Stimulated activated naive B cell treated with anti-CD40 and anti-IgM and Interleukin-4, amounts not matched to agents 10 μg/mL and 1 μg/mL and 100 μg/mL, for 72 hours (primary cell): ENCODE results near the gene RNF26.

Source experiments
- ATAC-seq, 2 donors: fragments of 150-1000 bp; cut with Tn5 transposase; replicated peaks; 2 replicates each; pipeline ENCODE4 v1.10.0; 2021; ENCODE audit warnings: moderate library complexity in 1 of 2
- DNase-seq: peaks from one replicate; pipeline ENCODE4 v3.0.0; 2021
- H3K27ac Mint-ChIP-seq: one replicate; pipeline ENCODE4 v1.8.0; 2022; ENCODE audit warnings: mild to moderate bottlenecking, mixed read lengths
- H3K27me3 Mint-ChIP-seq, 2 donors: one replicate each; pipeline ENCODE4 v1.8.0; 2022; ENCODE audit warnings: mixed read lengths in 2 of 2
- H3K36me3 Mint-ChIP-seq, 2 donors: one replicate each; pipeline ENCODE4 v1.8.0; 2022; ENCODE audit warnings: mixed read lengths in 2 of 2, mild to moderate bottlenecking in 1 of 2
- H3K4me1 Mint-ChIP-seq, 2 donors: one replicate each; pipeline ENCODE4 v1.8.0; 2022; ENCODE audit warnings: mixed read lengths in 2 of 2, mild to moderate bottlenecking in 1 of 2
- H3K4me3 Mint-ChIP-seq, 2 donors: one replicate each; pipeline ENCODE4 v1.8.0; 2022; ENCODE audit warnings: mild to moderate bottlenecking in 2 of 2, mixed read lengths in 2 of 2, moderate library complexity in 1 of 2
- H3K9me3 Mint-ChIP-seq, 2 donors: one replicate each; pipeline ENCODE4 v1.8.0; 2022; ENCODE audit warnings: mixed read lengths in 2 of 2, mild to moderate bottlenecking in 1 of 2

RNF26 gene

DNA sequence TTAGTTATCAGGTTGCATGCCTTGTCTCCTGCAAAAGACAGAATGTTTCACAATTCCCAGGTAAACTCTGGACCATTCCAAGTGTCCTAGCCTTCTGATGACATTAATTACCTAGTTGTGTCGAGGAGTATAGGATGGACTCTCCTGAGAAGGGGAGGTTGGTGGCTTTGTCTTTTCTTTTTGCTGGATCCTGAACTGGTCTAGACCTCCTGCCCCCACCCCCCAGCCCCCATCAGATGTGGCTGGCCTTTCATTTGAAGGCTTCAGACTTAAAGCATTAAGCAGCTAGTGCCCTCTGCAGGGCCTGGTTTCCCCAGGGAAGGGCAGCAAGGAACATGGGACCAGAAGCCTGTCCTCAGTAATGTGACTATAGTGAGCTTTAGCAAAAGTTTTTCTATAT, 27.1 kb upstream of the RNF26 start:
- Mint-ChIP-seq H3K4me3 (no peak overlapping the region), H3K36me3 (peaks cover 28 to 46% of the 10 kb centered on the region in 2 donors), H3K4me1 (no peaks in the 10 kb centered on the region), H3K27ac (no peak overlapping the region), H3K27me3 (peaks cover 0 to 1% of the 10 kb centered on the region in 2 donors), H3K9me3 (no peaks in the 10 kb centered on the region)
- no peak for ATAC-seq
- no peak for DNase-seq

DNA sequence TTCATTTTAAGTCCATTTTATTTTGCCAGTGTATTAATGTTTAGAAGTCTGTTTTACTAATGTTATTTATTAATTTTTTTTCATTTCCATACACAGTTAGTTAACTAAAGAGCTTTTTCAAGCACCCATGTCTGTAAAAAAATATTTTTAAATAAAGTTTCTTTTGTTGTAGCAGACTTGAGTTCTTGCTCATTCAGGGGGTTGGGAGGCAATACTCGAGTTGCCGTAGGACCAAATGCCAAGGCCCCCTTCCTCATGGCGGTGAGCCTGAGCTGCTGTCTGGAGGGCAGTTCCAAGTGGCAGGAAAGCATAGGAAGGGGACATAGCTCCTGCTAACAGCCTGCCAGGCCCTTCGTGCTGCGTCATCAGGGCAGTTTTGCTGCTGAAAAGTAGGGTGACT, 26.4 kb upstream of the RNF26 start:
- no peak overlapping the region for H3K4me3 Mint-ChIP-seq

DNA sequence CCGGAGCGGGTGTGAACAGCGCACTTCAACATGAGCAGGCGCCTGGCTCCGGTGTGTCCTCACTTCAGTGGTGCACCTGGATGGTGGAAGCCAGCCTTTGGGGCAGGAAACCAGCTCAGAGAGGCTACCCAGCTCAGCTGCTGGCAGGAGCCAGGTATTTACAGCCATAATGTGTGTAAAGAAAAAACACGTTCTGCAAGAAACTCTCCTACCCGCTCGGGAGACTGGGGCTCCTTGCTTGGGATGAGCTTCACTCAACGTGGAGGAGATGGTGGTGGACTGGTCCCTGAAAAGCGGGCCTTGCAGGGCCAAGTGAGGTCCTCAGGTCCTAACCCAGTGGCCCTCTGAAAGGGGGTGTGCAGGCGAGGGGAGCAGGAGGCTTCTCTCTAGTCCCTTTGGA, 24.9 kb upstream of the RNF26 start:
- Mint-ChIP-seq H3K27ac (no peak overlapping the region), H3K9me3 (no peaks in the 10 kb centered on the region), H3K4me1 (no peaks in the 10 kb centered on the region), H3K36me3 (peaks cover 11 to 27% of the 10 kb centered on the region in 2 donors), H3K27me3 (peaks cover 4 to 10% of the 10 kb centered on the region in 2 donors), H3K4me3 (no peak overlapping the region)
- DNase-seq (no peak), ATAC-seq (no peak)

More for the DNA sequence above, 26.4 kb upstream of the RNF26 start:
- H3K27ac Mint-ChIP-seq: no peak overlapping the region
- DNase-seq: no peak
- no peaks in the 10 kb centered on the region for H3K4me1 Mint-ChIP-seq
- ATAC-seq: no peak
- peaks cover 24 to 42% of the 10 kb centered on the region in 2 donors for H3K36me3 Mint-ChIP-seq
- peaks cover 0 to 6% of the 10 kb centered on the region in 2 donors for H3K27me3 Mint-ChIP-seq
- H3K9me3 Mint-ChIP-seq: no peaks in the 10 kb centered on the region

DNA sequence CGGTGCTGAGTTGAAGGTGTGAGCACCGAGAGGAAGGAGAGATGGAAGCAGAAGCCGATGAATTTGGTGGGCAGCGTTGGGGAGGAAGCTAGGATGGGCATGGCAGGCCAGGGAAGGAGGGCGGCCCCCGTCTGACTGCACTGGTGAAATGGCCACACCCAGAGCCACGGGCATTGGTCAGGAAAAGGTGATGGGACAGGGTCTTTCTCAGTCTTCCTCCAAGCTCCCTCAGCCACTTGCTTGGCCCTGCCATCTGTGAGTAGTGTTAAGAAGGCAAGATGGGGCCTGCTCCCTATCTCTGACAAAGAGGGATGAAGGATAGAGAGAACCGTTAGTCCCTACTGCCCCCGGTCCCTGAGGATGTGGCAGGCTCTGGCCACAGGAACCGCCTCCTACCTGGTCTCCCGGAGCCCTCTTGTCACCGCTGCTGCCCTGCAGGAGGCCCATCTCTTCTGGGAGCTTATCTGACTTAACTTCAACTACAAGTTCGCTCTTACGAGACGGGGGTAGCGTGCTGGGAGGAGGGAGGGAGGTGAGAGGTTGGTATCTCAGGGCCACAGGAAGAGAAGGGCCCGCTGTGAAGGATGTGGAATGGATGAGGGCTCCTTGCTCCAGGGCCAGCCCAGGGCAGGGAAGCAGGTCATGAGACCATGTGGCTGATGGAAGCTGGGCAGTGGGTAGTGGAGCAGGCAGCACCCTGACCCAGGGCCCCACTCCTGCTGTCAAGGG, 24.2 kb upstream of the RNF26 start:
- H3K36me3 Mint-ChIP-seq: peaks cover 10 to 23% of the 10 kb centered on the region in 2 donors
- H3K9me3 Mint-ChIP-seq: no peaks in the 10 kb centered on the region
- peak overlapping the region; percentile 65 for H3K27ac Mint-ChIP-seq
- peaks cover 3 to 6% of the 10 kb centered on the region in 2 donors for H3K4me1 Mint-ChIP-seq
- DNase-seq (no peak), ATAC-seq (no peak)
- H3K27me3 Mint-ChIP-seq: peaks cover 10 to 17% of the 10 kb centered on the region in 2 donors
- H3K4me3 Mint-ChIP-seq: no peak overlapping the region

DNA sequence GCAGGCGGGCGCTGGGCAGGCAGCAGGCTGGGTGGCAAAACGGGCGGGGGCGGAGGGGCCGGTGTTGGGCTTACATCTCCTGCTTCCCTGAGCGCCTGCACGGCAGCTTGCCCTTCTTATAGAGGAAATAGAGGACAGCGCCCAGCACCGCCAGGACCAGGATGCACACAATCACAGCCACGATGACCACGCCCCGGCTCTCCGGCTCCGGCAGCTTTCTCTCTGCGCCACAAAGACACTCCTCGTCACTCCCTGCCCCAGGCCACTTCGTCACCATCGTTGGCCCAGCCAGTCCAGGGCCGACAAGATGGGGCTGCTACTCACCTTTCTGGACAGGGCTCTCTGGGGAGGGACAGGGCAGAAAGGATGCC, 23.7 kb upstream of the RNF26 start:
- Mint-ChIP-seq H3K4me3 (no peak overlapping the region), H3K4me1 (peaks cover 8 to 12% of the 10 kb centered on the region in 2 donors), H3K27me3 (peaks cover 16 to 23% of the 10 kb centered on the region in 2 donors), H3K27ac (peak overlapping the region; percentile 44), H3K36me3 (peaks cover 7 to 20% of the 10 kb centered on the region in 2 donors), H3K9me3 (no peaks in the 10 kb centered on the region)
- DNase-seq (no peak), ATAC-seq (no peak)

DNA sequence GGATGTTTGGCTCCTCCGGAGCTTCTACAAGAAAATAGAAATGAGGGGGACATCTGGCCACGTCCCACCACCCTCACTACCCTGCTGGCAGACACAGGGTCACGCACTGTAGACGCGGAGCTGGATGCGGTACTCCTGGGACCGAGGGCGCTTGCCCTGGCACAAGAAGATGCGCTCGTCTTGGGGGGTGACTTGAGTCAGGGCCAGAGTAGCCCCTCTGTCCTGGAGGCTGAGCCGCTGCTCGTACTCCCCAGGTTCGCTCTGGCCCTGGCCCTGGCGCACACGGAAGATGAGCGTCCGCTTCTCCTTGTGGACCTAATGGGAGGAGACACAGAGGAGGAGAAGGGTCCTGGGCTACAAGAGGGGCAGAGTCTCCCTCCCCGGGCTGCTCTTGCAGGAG, 19.6 kb upstream of the RNF26 start:
- Mint-ChIP-seq H3K27ac (no peak overlapping the region), H3K36me3 (peaks cover 1 to 5% of the 10 kb centered on the region in 2 donors), H3K9me3 (no peaks in the 10 kb centered on the region), H3K4me1 (peaks cover 17 to 35% of the 10 kb centered on the region in 2 donors), H3K4me3 (peak overlapping the region; percentile 23 to 74), H3K27me3 (peaks cover 31 to 59% of the 10 kb centered on the region in 2 donors)
- no peak for DNase-seq
- no peak for ATAC-seq

DNA sequence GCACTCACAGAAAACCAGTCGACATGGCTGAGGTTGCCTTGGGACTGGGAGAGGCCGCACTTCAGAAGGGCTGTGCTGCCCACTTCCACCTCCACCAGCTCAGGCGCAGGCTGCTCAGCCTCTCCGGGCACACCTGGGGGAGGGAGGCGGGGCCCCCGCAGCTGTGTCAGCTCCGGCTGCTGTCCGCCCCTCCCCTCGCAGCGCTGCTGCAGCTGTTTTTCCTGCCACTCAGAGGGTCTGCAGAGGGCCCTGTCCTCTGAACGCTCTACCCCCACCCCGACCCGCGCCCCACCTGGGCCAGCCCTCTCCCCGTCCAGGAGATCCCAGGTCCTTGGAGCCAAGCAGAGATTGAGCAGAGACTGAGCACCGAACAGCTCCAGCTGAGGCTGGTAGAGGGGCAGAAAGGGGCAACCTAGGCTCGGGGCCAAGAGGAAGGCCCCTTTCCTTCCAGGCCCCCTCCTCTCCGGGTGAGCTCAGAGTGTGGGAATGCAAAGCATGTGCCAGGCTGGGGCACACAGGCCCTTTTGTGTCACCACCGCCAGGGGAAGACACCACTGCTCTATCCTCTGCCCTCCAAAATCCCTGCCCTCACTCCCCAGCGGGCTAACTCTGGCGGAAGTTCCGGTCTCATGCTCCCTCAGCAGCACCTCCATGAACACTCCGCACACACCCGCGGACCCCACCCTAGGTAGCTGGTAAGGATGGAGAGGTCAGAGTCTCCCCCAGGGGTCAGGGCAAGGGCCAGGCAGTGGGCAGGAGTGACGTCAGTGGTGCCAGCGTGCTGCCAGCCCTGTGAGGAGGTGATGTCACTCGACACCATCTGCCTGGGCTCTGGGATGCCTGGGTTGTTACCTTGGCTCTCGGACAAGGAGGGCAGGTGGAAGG, 19.0 kb upstream of the RNF26 start:
- ATAC-seq: peak; percentile 57 to 60
- Mint-ChIP-seq H3K4me1 (peaks cover 18 to 38% of the 10 kb centered on the region in 2 donors), H3K9me3 (no peaks in the 10 kb centered on the region), H3K4me3 (peak overlapping the region; percentile 74 to 78), H3K27ac (no peak overlapping the region), H3K27me3 (peaks cover 35 to 63% of the 10 kb centered on the region in 2 donors), H3K36me3 (peaks cover 1 to 4% of the 10 kb centered on the region in 2 donors)
- no peak for DNase-seq

DNA sequence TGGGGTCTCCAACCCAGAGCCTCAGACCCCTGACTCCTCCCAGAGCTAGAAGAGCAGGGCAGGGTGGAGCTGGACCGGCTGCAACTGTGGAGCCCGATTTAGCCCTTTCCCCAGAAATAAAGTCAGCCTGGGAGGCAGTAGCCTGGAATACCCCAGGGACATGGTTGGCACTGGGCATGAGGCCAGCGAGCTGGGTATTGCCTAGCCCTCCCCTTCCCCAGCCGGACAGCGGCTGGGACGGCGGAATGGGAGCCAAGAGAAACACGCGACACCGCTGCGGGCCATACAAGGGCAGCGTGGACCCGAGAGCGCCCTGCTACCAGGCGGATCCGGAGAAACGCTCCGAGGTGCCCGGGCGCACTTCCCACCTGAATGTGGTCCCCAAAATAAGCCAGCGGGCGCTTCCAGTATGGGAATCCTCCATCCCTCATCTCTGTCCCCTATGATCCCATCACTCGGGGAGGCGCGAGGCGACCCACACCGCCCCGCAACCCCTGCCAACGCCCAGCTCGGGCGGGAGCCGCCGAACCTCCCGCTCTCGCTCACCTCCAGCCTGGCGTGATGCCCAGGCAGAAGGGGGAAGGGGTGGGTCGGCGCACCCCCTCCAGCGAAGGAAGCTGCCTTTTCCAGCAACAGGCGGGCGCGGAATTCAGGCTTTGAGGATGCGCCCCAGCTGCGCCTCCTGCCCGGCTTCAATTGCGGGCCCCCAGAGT, 18.2 kb upstream of the RNF26 start:
- Mint-ChIP-seq H3K36me3 (peaks cover 1 to 4% of the 10 kb centered on the region in 2 donors), H3K4me1 (peaks cover 18 to 40% of the 10 kb centered on the region in 2 donors), H3K27ac (no peak overlapping the region), H3K4me3 (peak overlapping the region; percentile 78 to 79), H3K27me3 (peaks cover 35 to 63% of the 10 kb centered on the region in 2 donors), H3K9me3 (no peaks in the 10 kb centered on the region)
- no peak for DNase-seq
- no peak for ATAC-seq

DNA sequence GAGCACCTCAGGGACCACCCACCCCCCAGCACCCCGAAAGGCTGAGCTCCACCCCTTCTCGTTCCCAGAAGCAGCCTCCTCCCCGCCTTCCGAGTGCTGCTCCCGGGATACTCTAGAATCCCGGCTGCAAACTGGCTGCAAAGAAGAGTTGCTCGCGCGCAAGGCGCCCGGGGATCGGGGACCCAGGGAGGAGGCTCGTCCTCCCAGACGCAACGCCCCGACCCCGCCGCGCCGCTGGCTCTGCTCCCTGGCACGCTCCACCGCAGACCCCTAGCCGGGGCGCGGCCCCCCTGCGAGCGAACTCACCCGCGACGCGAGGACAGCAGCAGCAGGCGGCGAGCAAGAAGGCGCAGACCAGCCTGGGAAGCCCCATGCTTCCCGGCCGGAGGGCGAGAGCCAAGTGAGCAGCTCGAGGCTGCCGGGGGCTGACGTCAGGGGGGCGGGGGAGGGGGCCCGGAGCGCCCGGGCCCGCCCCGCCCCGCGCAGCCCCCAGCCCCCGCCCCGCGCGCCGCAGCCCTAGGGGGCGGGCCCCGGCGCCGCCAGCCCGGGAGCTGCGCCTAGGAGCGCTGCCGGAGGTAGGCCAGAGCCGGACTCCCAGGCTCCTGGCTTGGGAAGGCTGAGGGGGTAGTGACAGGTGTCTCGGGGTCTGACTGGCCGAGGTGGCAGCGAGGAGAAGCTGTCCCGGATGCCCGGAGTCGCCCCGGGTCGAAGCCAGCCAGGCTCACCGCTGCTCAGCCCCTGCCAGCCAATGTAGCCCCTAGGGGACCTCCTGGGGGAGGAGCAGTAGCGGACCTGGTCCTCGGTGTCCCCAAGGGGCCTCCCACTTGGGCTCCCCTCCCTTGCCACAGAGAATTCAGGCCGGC, 17.4 kb upstream of the RNF26 start, which contains the start of gene MCAM:
TSS of gene MCAM (minus strand) at position 402 of the 863 bp plus-strand sequence. CDS start at position 373, 29 bp downstream.
- Mint-ChIP-seq H3K36me3 (peaks cover 1 to 4% of the 10 kb centered on the region in 2 donors), H3K27ac (peak within 1 kb of the TSS; percentile 31), H3K4me1 (peaks cover 24 to 47% of the 10 kb centered on the region in 2 donors), H3K4me3 (peak within 1 kb of the TSS; percentile 78 to 79), H3K27me3 (peaks cover 35 to 63% of the 10 kb centered on the region in 2 donors), H3K9me3 (no peaks in the 10 kb centered on the region)
- no peak for ATAC-seq
- no peak for DNase-seq

DNA sequence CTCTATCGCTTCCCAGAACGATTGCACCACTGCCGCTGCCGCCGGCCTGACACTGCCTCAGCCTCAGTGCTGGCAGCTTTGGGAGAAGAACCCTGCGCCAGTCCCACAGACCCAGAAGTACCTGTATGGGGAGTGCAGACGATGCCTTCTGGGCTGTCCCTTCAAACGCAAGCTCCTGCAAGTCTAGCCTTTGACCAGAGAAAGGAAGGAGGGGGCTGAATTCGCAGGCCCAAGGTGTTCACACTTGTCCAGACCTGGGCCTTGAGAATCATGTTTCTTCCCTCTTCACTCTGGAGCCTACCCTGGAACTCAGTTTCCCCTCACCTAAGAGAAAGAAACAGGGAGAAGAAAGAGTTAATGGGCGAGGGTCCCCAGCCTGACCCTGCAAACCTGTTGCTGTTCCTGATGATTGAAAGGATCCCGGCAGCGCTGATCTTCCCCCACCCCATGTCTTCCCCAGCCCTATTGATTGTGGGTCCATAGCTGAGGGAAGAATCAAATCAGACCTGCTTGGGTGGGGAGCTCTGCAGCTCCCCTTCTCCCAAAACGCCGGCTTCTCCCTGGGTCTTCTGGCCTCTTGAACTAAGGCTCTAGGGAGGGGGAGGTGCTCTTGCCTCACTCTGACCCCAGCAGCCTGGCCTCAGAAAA, 16.6 kb upstream of the RNF26 start:
- DNase-seq: no peak
- Mint-ChIP-seq H3K36me3 (no peaks in the 10 kb centered on the region), H3K27me3 (peaks cover 35 to 58% of the 10 kb centered on the region in 2 donors), H3K9me3 (no peaks in the 10 kb centered on the region), H3K4me1 (peaks cover 26 to 52% of the 10 kb centered on the region in 2 donors), H3K4me3 (peak overlapping the region; percentile 21 to 79), H3K27ac (peak overlapping the region; percentile 31)
- ATAC-seq: no peak

DNA sequence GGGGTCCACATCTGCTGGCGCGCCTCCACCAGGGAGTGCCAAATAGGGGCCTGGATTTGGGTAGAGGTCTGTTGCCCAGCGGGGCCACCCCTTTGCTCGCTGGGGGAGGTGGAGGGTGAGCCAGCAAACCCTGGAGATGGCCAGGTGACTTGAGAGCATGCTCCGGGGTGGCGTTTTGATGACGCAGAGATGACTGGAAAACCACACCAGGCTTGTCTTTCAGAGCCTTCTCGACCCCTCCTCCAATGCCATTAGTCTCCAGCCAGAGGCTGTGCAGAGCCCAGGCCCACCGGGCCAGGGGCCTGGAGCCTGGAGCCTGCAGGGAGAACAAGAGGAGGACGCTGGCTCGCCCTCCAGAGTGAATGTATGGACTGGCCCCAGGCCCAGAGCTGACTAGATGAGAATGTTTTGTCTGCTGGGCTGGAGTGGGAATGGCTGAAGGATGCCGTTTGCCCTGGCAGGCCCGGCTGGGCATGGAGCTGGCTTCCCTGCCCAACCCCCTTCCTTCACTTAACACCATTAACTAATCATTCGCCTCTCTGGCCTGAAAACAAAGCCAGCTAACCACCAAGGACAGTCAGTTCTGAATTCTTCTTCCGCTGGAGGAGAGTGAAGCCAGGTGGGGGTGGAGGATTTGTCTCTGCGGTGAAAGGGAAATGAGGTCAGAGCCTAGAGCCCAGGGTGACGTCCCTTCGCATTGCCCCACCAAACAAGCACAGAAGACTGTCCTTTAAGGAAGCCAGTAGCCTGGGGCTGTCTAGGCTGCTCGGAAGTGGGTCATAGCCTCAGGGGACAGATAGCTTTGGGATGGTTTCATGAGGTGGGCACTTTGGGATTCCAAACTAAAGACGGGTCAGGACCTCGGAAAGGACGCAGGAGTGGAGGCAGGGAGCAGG, 15.8 kb upstream of the RNF26 start:
- Mint-ChIP-seq H3K36me3 (no peaks in the 10 kb centered on the region), H3K4me1 (peaks cover 28 to 56% of the 10 kb centered on the region in 2 donors), H3K27me3 (peaks cover 35 to 58% of the 10 kb centered on the region in 2 donors)

DNA sequence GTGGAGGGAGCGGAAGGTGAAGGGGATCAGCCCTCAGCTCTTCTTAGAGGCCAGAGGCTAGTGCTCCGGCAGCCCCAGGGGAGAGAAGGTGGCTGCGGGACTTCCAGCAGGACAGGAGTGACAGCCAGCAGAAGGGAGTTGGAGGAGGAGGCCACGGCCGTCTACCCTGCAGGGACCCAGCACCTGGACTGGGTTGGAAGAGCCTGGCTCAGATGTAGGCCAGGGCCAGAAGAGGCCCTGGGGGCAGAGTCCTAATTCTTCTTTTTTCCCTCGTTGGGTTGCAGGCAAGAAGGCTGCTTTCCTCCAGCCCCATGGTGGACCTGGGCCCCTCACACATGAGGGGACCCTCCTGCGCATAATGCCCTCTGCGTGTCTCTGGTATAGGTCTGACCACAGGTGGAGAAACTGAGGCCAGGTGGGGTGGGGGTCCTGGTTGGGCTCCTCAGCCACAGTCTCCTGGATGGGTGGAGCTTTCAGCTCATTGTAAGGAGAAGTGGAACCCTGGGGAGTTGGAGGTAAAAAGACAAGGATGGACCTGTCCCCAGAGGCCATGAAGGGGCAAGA, 15.1 kb upstream of the RNF26 start:
- H3K4me1 Mint-ChIP-seq: peaks cover 35 to 64% of the 10 kb centered on the region in 2 donors
- no peaks in the 10 kb centered on the region for H3K9me3 Mint-ChIP-seq
- H3K36me3 Mint-ChIP-seq: no peaks in the 10 kb centered on the region
- DNase-seq (no peak), ATAC-seq (no peak)
- no peak overlapping the region for H3K27ac Mint-ChIP-seq
- H3K4me3 Mint-ChIP-seq: peak overlapping the region in 1 of 2 donors; percentile 4
- H3K27me3 Mint-ChIP-seq: peaks cover 33 to 55% of the 10 kb centered on the region in 2 donors

More for the DNA sequence above, 15.8 kb upstream of the RNF26 start:
- no peak overlapping the region for H3K27ac Mint-ChIP-seq
- no peak overlapping the region for H3K4me3 Mint-ChIP-seq
- H3K9me3 Mint-ChIP-seq: no peaks in the 10 kb centered on the region
- ATAC-seq (no peak), DNase-seq (no peak)
